Esophagus mucosa (tissue), 1 donor: ENCODE results near the gene RPS15. TPM values are rescaled to one million over a fixed set of nuclear protein-coding genes. Genes with fewer than 3 reads are reported as not detected.
"Not testable (repeated sequence)": the region's sequence is repeated elsewhere in the genome, so short reads cannot be mapped to it uniquely, and the experiment has no call there.

Experiments used
- ATAC-seq: fragments of 200-7000 bp; cut with Tn5 transposase; one replicate; pipeline ENCODE4 v1.9.1; 2020
- total RNA-seq: library from RNA; stranded (reverse); gene quantifications from one replicate; pipeline ENCODE4 v1.2.4, GENCODE V29; 2023
- donor health status: DM: yes; HTN: yes; CAD: no.

Gene RPS15
- total RNA-seq, 1 donor from 2014 or later = 1,167 TPM

GRCh38 chr19:1402411-1403070 lies 35.7 kb upstream of the RPS15 start:
- peak; percentile 26 for ATAC-seq

- peak; percentile 86 for ATAC-seq
Measured at GRCh38 chr19:1406774-1407527, 31.2 kb upstream of the RPS15 start.

DNA sequence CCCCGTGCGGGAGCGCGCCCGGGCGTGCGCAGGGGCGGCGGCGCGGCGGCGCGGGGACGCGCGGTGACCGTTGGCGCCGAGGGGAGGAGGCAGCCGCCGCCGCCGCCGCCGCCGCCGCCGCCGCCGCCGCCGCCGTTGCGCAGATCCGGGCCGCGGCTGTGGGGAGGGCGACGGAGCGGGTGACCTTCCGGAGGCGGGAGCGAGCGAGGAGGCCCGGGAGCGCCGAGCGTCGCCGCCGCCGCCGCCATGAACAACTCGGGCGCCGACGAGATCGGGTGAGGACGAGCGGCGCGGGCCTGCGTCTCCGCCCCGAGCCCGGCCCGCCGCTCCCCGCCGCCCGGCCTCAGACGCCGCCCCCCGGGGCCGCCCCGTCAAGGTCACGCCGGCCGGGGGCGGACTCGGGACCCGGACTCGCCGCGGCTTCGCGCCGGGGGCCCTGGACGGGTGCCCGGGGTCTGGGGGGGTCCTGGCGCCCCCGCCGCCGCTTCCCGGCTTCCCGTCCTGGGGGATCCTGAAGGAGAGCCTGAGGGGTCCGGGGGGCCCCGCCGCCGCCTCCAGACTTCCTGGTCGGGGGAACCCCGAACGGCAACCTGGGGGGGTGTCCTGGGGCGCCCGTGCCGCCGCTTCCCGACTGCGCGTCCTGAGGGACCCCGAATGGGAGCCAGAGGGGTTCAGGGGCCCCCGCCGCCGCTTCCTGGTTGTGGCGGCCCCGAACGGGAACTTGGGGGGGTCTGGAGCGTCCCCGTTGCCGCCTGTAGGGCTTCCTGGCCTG lies 30.5 kb upstream of the RPS15 start, which contains the start of gene DAZAP1:
DAZAP1 (plus strand) TSS at position 59 of the 772 bp plus-strand sequence; CDS start at position 247, 188 bp downstream.
- no peak for ATAC-seq

DNA sequence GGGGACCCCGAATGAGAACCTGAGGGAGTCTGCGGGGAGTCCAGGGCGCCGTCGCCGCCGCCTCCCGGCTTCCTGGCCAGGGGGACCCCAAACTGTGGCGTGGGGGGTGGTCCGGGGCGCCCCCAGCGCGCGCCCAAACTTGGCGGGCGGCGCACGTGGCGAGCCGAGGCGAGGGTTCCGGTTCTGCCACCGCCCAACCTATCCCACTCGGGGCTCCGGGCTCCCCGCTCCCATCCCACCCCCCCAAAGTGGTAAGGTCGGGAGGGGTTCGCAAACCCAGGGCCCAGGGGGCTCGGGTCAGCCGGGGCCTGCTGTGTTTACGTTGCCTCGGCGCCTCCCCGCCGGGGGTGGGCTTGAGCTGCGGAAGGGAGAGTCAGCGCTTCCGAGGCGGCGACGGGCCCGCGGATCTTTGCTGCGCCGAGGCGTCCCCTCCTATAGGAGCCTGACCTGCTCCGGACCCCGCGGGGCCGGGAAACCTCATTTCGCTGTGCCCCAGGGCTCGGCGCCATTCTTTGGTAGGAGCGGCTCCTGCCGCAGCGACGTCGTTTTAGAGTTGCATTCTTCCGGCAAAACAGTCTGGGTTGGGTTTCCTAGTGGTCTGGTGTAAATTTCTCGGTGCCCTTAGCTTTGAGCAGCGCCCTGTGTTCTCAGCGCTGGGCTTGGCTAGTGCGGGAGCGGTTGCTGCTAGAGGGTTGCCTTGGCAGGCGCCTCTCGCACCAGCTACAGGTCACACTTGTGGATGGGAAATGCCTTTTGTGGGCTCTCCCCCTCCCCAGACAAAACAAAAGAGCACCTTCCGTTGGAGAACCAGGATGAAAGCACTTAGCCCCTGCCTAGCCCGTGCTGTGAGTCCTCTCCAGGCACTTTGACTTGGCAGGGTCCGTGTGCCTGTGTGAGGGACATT lies 29.6 kb upstream of the RPS15 start:
- ATAC-seq = no peak

DNA sequence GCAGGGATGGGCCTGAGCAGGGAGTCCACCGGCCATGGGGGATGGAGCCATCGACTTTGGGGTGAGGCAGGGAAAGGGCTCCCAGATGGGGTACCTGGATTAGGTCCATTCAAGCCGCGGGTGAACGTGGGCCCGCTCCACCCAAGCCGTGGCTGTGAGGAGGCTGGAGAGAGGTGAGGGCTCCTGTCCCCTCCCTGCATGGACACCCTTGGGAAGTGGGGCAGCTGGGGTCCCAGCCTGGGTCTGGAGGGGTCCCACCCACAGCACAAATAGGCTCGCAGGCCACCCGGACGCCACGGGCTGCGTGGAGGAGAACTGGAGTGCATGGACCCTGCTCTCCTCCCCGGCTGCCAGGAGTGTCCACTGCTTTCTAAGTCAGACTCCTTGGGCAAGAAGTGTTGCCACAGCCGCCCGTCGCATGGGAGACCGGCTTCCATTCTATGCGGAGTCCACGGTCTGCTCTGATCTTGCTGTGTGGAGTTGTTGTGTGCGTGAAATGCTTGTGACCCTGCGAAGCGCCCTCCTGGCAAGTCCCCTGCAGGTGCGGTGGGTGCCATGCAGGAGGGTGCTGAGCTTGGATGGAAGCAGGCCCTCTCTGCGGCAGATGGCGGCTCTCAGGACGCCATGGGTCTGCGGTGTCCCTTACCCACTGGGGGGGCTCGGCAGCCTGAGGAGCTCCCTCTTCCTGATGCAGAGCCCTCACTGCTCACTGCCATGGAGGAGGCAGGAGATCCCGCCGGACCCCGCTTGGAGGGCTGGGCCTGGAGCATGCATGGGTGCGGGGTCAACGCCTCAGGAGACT lies 28.8 kb upstream of the RPS15 start:
- ATAC-seq = no peak

DNA sequence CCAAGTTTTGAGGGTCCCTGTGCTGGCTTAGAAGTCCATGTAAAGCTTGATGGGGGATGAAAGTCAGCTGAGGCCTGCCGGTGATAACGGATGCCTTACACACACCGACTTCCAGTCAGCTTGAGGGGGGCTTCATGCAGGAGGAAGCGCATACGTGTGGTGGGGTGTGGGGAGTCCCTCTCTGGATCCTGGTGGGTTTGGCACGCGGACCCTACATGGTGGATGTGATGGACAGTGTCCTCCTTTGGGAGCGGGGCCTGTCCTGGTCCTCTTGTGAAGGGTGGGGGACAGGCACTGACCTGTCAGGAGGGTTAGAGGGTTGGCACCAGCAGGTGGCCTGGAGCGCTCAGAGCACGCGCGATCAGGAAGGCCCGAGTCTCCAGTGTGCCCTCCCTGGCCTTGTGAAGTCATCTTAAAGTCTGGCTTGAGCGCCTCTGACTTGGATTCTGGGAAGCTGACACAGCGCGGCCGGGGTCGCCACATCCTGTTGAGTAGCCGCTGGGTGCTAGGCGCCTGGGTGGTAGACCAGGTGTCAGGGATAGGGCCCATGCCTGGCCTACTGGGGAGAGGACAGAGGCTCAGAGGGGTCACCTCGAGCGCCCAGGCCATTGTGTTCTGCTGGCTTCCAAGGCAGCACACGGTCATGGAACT lies 27.9 kb upstream of the RPS15 start:
- ATAC-seq = no peak

GRCh38 chr19:1410789-1411188 lies 27.4 kb upstream of the RPS15 start:
- ATAC-seq = no peak

GRCh38 chr19:1411255-1412191 lies 26.7 kb upstream of the RPS15 start:
- ATAC-seq = no peak

GRCh38 chr19:1412323-1412923 lies 25.8 kb upstream of the RPS15 start:
- ATAC-seq = no peak

DNA sequence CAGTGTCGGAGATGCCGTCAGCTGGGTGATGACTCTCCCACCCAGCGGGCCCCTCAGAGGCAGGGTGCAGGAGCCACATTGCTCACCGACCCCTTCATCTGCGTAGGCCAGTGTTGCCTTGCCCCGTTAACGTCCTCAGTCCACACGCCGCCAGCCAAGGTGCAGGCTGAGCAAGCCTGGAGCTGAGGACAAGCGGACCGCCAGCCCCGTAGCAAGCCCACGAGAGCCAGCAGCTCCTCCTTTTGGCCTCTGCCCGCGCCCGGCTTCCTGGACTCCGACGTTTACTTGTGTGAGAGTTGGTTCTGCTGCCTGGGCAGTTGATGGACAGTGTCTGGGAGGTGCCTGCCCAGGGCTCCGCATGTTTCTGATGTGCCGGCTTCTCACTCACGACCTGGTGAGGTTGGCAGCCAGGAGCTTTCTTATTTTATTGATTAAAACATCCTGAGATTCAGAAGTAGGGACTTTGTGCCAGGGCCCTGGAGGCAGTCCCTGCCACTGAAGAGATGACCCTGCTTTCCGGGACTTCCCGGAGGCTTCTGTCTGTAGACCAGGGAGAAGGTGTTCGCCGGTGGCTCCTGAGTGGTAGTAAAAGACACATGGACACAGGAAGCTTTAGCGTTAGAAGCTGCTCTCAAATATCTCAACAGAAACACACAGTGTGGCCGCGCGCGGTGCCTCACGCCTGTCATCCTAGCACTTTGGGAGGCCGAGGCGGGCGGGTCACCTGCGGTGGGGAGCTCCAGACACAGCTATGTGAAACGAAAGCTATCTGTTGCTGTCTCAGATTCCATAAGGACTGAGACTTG lies 25.0 kb upstream of the RPS15 start:
- ATAC-seq = no peak

GRCh38 chr19:1416014-1416841 lies 22.0 kb upstream of the RPS15 start:
- ATAC-seq = peak; percentile 58

GRCh38 chr19:1417145-1417544 lies 21.1 kb upstream of the RPS15 start:
- ATAC-seq = no peak

DNA sequence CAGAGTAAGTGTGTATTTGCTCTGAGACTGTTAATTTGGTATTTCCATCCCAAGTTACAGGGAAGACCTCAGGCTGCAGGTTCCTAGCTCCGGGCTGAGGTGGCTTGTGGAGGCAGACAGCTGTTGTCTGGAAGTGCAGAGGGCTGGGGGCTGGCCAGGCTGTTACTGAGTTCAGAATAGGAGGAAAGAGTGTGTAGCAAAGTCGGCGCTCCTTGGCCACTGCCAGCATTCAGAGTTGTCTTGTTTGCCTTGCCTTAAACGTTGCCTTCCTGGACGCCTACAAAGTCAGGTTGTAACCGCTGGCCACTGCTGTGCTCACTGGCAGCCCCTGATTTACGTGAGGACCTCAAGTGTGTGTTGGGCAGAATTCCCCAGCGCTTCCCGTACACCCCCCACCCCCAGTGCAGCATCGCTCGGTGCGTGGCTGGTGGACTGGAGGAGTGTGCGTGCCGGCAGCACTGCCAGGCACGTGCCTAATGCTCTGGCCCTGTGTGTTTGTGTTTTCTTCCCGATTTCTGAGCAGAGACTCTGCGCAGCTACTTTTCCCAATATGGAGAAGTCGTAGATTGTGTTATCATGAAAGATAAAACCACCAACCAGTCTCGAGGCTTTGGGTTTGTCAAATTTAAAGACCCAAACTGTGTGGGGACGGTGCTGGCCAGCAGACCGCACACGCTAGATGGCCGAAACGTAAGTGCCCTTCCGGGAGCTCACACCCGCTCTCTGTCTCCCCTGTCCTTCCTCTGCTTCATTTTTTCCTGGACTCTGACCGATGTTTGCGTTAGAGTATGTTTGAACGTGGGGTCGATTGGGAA lies 20.3 kb upstream of the RPS15 start:
- ATAC-seq = no peak

GRCh38 chr19:1418496-1418775 lies 19.8 kb upstream of the RPS15 start:
- no peak for ATAC-seq

GRCh38 chr19:1418951-1419738 lies 19.1 kb upstream of the RPS15 start:
- ATAC-seq = no peak

GRCh38 chr19:1420085-1420484 lies 18.1 kb upstream of the RPS15 start:
- ATAC-seq = not testable (repeated sequence)
